Neuronal stem cell (in vitro differentiated cells): Measurements from ENCODE around the gene MAD1L1.

Source experiments
- DNase-seq: peaks from one replicate; pipeline ENCODE4 v3.0.0-alpha.2; 2013; ENCODE audit warnings: low spot score
- H2AFZ ChIP-seq: one replicate; pipeline ENCODE4 v1.6.1; 2013; ENCODE audit warnings: mild to moderate bottlenecking, low read length, inconsistent platforms
- H2AK5ac ChIP-seq: 2 replicates; pipeline ENCODE4 v1.6.1; 2013; ENCODE audit warnings: low read depth, mild to moderate bottlenecking, inconsistent platforms, low read length, moderate library complexity, mixed read lengths
- H2BK120ac ChIP-seq: 2 replicates; pipeline ENCODE4 v1.6.1; 2013; ENCODE audit warnings: low read depth, mild to moderate bottlenecking, inconsistent platforms, low read length, moderate library complexity, mixed read lengths
- H2BK12ac ChIP-seq: one replicate; pipeline ENCODE4 v1.6.1; 2013; ENCODE audit warnings: low read length, inconsistent platforms
- H2BK15ac ChIP-seq: 2 replicates; pipeline ENCODE4 v1.6.1; 2013; ENCODE audit warnings: mild to moderate bottlenecking, low read length, inconsistent platforms, mixed read lengths
- H2BK5ac ChIP-seq: one replicate; pipeline ENCODE4 v1.6.1; 2013; ENCODE audit warnings: inconsistent platforms, mild to moderate bottlenecking, low read length, moderate library complexity
- H3K14ac ChIP-seq: one replicate; pipeline ENCODE4 v1.6.1; 2013; ENCODE audit warnings: low read length, inconsistent platforms
- H3K18ac ChIP-seq: 2 replicates; pipeline ENCODE4 v1.6.1; 2013; ENCODE audit warnings: low read length, inconsistent platforms
- H3K23ac ChIP-seq: 2 replicates; pipeline ENCODE4 v1.6.1; 2013; ENCODE audit warnings: low read depth, mild to moderate bottlenecking, mixed read lengths, low read length, inconsistent platforms; ENCODE audit not compliant: poor library complexity
- H3K27ac ChIP-seq: replicated peaks from 3 replicates; pipeline ENCODE4 v1.5.1; 2013; ENCODE audit warnings: low read length, inconsistent platforms
- H3K27me3 ChIP-seq, 3 experiments: 2 replicates each; pipeline ENCODE4 v1.6.1; 2013; ENCODE audit warnings: low read length in 3 of 3, mild to moderate bottlenecking in 2 of 3, inconsistent platforms in 1 of 3, low read depth in 1 of 3, mixed read lengths in 1 of 3, moderate library complexity in 1 of 3; ENCODE audit not compliant: control insufficient read depth in 3 of 3, insufficient read depth in 3 of 3
- H3K36me3 ChIP-seq, 2 donors: replicated peaks in 1 of 2; 2 replicates each; pipeline ENCODE4 v1.6.1; 2013; ENCODE audit warnings: low read length in 2 of 2; ENCODE audit not compliant: control insufficient read depth in 2 of 2, insufficient read depth in 2 of 2
- H3K4ac ChIP-seq: 2 replicates; pipeline ENCODE4 v1.6.1; 2013; ENCODE audit warnings: inconsistent platforms, mild to moderate bottlenecking, low read length, moderate library complexity
- H3K4me1 ChIP-seq, 2 donors: 1 replicate in 1 of 2; 2 replicates in 1 of 2; pipeline ENCODE4 v1.6.1; 2013; ENCODE audit warnings: low read length in 2 of 2, low read depth in 1 of 2; ENCODE audit not compliant: control insufficient read depth in 2 of 2, insufficient read depth in 1 of 2
- H3K4me2 ChIP-seq: one replicate; pipeline ENCODE4 v1.6.1; 2013; ENCODE audit warnings: mild to moderate bottlenecking, low read length, inconsistent platforms; ENCODE audit not compliant: insufficient read depth, poor library complexity, severe bottlenecking
- H3K4me3 ChIP-seq, 2 donors: 2 replicates each; pipeline ENCODE4 v1.5.1; 2013; ENCODE audit warnings: low read length in 2 of 2, mild to moderate bottlenecking in 2 of 2, inconsistent platforms in 1 of 2, moderate library complexity in 1 of 2
- H3K79me1 ChIP-seq: one replicate; pipeline ENCODE4 v1.6.1; 2013; ENCODE audit warnings: low read depth, mild to moderate bottlenecking, inconsistent platforms, low read length, moderate library complexity
- H3K9ac ChIP-seq: one replicate; pipeline ENCODE4 v1.6.1; 2013; ENCODE audit warnings: mild to moderate bottlenecking, low read depth, low read length, inconsistent platforms; ENCODE audit not compliant: poor library complexity
- H3K9me3 ChIP-seq, 2 donors: replicated peaks in 1 of 2; 2 replicates each; pipeline versions ENCODE3 to v1.6.1; 2013; ENCODE audit warnings: low read length in 2 of 2, mild to moderate bottlenecking in 2 of 2, inconsistent platforms in 1 of 2, low read depth in 1 of 2, mixed read lengths in 1 of 2, moderate library complexity in 1 of 2; ENCODE audit not compliant: control insufficient read depth in 2 of 2, insufficient read depth in 1 of 2
- H4K8ac ChIP-seq: one replicate; pipeline ENCODE4 v1.6.1; 2013; ENCODE audit warnings: low read depth, mild to moderate bottlenecking, inconsistent platforms, low read length, moderate library complexity
- H4K91ac ChIP-seq: one replicate; pipeline ENCODE4 v1.6.1; 2013; ENCODE audit warnings: low read length, low read depth, mild to moderate bottlenecking, inconsistent platforms; ENCODE audit not compliant: poor library complexity
- WGBS, 2 donors: extraction: QIAGEN DNeasy Blood & Tissue Kit; methylation state at CpG; one replicate each; pipeline ENCODE4 v1.1.7; 2013; ENCODE audit warnings: missing lambda C conversion rate in 2 of 2, mixed read lengths in 1 of 2; ENCODE audit not compliant: insufficient read length in 2 of 2, insufficient replicate concordance in 1 of 2; ENCODE audit errors: extremely low coverage in 2 of 2; 5-methylcytosine and 5-hydroxymethylcytosine counted together

The MAD1L1 gene

GRCh38 chr7:2210551-2211258 lies 22.0 kb downstream of the MAD1L1 start:
- no peak overlapping the region for H3K4ac ChIP-seq
- peaks cover 0 to 5% of the 10 kb centered on the region in 2 donors for H3K9me3 ChIP-seq
- H2AK5ac ChIP-seq, result no peak overlapping the region
- no peak overlapping the region for H3K9ac ChIP-seq
- no peak overlapping the region for H2BK15ac ChIP-seq
- H3K79me1 ChIP-seq, result peaks cover 6% of the 10 kb centered on the region
- H4K8ac ChIP-seq, result no peak overlapping the region
- peak overlapping the region; percentile 5 for H3K23ac ChIP-seq
- H3K14ac ChIP-seq, result no peak overlapping the region
- H3K4me2 ChIP-seq, result no peak overlapping the region
- no peak overlapping the region for H3K18ac ChIP-seq
- no peaks in the 10 kb centered on the region for H3K27me3 ChIP-seq
- no peak overlapping the region for H2BK120ac ChIP-seq
- no peak overlapping the region for H3K4me3 ChIP-seq
- no peak overlapping the region for H2BK5ac ChIP-seq
- H2BK12ac ChIP-seq, result no peak overlapping the region
- no peaks in the 10 kb centered on the region for H3K4me1 ChIP-seq
- H4K91ac ChIP-seq, result no peak overlapping the region
- WGBS, 2 donors, result no CpG with 5 or more reads among the region's 30 CpGs
- peaks cover 57 to 92% of the 10 kb centered on the region in 2 donors for H3K36me3 ChIP-seq
- H3K27ac ChIP-seq, result no peak overlapping the region
- no peak for DNase-seq
- H2AFZ ChIP-seq, result no peak overlapping the region

GRCh38 chr7:2209961-2210323 lies 22.8 kb downstream of the MAD1L1 start:
- Histone ChIP-seq H3K36me3 (peaks cover 52 to 93% of the 10 kb centered on the region in 2 donors), H3K18ac (no peak overlapping the region), H3K4me1 (peaks cover 0 to 2% of the 10 kb centered on the region in 2 donors), H2AFZ (no peak overlapping the region), H3K9me3 (peaks cover 0 to 5% of the 10 kb centered on the region in 2 donors), H2BK120ac (no peak overlapping the region), H4K91ac (no peak overlapping the region), H3K23ac (no peak overlapping the region), H3K27me3 (no peaks in the 10 kb centered on the region), H3K9ac (no peak overlapping the region), H3K27ac (no peak overlapping the region), H3K4ac (no peak overlapping the region), H2AK5ac (no peak overlapping the region), H2BK5ac (no peak overlapping the region), H3K14ac (no peak overlapping the region), H2BK15ac (no peak overlapping the region), H3K4me3 (no peak overlapping the region), H4K8ac (no peak overlapping the region), H3K4me2 (no peak overlapping the region), H2BK12ac (no peak overlapping the region), H3K79me1 (peaks cover 6% of the 10 kb centered on the region)
- WGBS, 2 donors, result no CpG with 5 or more reads among the region's 8 CpGs
- no peak for DNase-seq

- Histone ChIP-seq H4K91ac (no peak overlapping the region), H2BK15ac (no peak overlapping the region), H4K8ac (no peak overlapping the region), H3K4me1 (peaks cover 0 to 5% of the 10 kb centered on the region in 2 donors), H2AFZ (no peak overlapping the region), H3K14ac (peak overlapping the region; percentile 25), H3K9ac (peak overlapping the region; percentile 61), H2BK5ac (no peak overlapping the region), H3K79me1 (peaks cover 6% of the 10 kb centered on the region), H2BK120ac (no peak overlapping the region), H3K27me3 (no peaks in the 10 kb centered on the region), H3K18ac (peak overlapping the region; percentile 58), H2BK12ac (no peak overlapping the region), H3K23ac (peak overlapping the region; percentile 75), H3K4ac (no peak overlapping the region), H2AK5ac (peak overlapping the region; percentile 57), H3K27ac (no peak overlapping the region), H3K4me3 (no peak overlapping the region), H3K36me3 (peaks cover 47 to 87% of the 10 kb centered on the region in 2 donors), H3K4me2 (no peak overlapping the region), H3K9me3 (peaks cover 0 to 5% of the 10 kb centered on the region in 2 donors)
- WGBS, 2 donors, result no CpG with 5 or more reads among the region's 21 CpGs
- DNase-seq, result peak; percentile 58
Observed at GRCh38 chr7:2209146-2209960, 23.4 kb downstream of the MAD1L1 start.

- no CpG with 5 or more reads among the region's 16 CpGs for WGBS, 2 donors
- no peak overlapping the region for H3K4ac ChIP-seq
- no peak overlapping the region for H4K8ac ChIP-seq
- peak overlapping the region; percentile 2 for H3K9ac ChIP-seq
- peak overlapping the region; percentile 25 for H3K14ac ChIP-seq
- H2BK15ac ChIP-seq, result no peak overlapping the region
- H3K4me1 ChIP-seq, result peaks cover 4 to 12% of the 10 kb centered on the region in 2 donors
- H3K79me1 ChIP-seq, result peaks cover 6% of the 10 kb centered on the region
- no peak for DNase-seq
- no peak overlapping the region for H2BK12ac ChIP-seq
- no peaks in the 10 kb centered on the region for H3K27me3 ChIP-seq
- no peak overlapping the region for H3K27ac ChIP-seq
- no peak overlapping the region for H3K4me2 ChIP-seq
- no peak overlapping the region for H3K18ac ChIP-seq
- peaks cover 0 to 5% of the 10 kb centered on the region in 2 donors for H3K9me3 ChIP-seq
- H2BK5ac ChIP-seq, result no peak overlapping the region
- H4K91ac ChIP-seq, result no peak overlapping the region
- H3K4me3 ChIP-seq, result peak overlapping the region in 1 of 2 donors; percentile 4
- peak overlapping the region; percentile 57 for H2AK5ac ChIP-seq
- peaks cover 45 to 81% of the 10 kb centered on the region in 2 donors for H3K36me3 ChIP-seq
- H2AFZ ChIP-seq, result no peak overlapping the region
- H3K23ac ChIP-seq, result peak overlapping the region; percentile 75
- H2BK120ac ChIP-seq, result no peak overlapping the region
Observed at GRCh38 chr7:2208712-2209111, 24.0 kb downstream of the MAD1L1 start.
